ENCODE data around the gene CHRNB1.

Gene CHRNB1

GRCh38 chr17:7437950-7438614 lies 6.8 kb upstream of the CHRNB1 start:
- no peak for DNase-seq (ENCODE audit: low spot score)

DNA sequence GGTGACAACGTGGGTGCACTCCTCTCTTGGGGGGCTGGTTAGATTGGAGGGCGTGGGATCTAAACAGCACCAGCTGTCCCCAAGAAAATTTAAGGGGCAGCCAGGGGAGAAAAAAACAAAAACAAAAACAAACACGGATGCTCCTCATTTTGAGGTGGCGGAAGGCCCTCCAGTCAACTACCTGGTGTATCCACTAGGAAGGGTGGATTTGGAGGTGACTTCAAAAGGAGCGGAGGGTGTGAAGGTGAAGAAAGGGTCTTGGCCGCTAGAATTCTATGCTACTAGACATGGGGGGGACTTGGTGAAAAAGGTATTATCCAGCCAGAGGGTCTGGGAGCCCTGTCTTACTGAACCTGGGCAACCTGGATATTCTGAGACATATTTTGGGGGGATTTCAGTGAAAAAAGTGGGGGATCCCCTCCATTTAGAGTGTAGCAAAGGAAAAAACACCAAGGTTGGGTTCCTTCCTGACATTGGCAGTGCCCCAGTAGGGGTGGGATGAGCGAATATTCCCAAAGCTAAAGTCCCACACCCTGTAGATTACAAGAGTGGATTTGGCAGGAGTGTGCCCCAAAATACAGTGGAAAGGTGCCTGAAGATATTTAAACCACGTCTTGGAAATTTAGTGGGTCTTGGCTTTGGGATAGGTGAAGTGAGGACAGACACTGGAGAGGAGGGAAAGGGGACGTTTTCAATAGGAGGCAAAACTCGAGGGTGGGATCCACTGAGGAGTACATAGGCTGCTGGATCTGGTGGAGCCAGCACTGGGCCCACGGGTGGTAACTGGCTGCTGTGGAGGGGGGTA lies 6.0 kb upstream of the CHRNB1 start:
- no peak for DNase-seq (ENCODE audit: low spot score)

- DNase-seq (ENCODE audit: low spot score) = no peak
Measured at GRCh38 chr17:7439462-7440112, 5.3 kb upstream of the CHRNB1 start, which contains the start of gene FGF11. FGF11 (plus strand) TSS chr17:7439512; CDS start chr17:7439621, 109 bp downstream.

DNA sequence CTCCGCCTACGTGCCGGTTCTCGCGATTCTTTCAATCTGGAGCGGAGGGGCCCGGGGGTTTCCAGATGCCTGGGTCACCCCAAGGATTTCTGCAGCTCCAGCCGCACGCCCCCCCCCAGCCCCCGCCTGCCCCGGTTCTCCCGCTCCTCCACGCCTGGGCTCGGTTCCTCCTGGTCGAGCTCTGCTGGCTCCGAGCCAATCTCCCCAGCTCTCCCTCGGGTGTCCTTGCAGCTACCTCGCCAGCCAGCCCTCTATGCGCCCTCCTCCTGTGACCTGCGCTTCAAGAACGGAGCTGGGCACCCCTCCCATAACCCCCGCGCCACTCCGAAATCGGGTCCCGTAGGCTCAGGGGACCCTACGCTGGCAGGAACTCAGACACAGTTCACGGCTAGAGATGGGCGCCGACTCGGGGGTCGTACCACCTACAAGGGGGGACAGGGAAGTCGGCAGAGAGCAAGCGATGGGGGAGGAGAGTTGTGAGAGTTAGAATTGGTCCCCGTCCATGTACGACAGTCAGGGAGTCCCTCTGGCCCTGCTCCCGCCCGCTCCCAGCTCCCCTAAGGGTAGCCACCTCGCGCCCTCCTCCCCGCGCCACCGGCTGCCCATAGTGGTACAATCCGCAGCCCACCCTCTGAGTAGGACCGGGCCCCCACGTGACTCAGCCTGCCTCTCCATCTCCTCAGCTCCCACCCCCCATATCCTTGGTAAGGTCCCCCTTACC lies 4.6 kb upstream of the CHRNB1 start:
- no peak for DNase-seq (ENCODE audit: low spot score)

- DNase-seq (ENCODE audit: low spot score) = no peak
Measured at GRCh38 chr17:7440834-7441195, 4.0 kb upstream of the CHRNB1 start.

- DNase-seq (ENCODE audit: low spot score) = no peak
Measured at GRCh38 chr17:7441266-7441665, 3.6 kb upstream of the CHRNB1 start.

- no peak for DNase-seq (ENCODE audit: low spot score)
Measured at GRCh38 chr17:7442142-7442541, 2.7 kb upstream of the CHRNB1 start.

- no peak for DNase-seq (ENCODE audit: low spot score)
Measured at GRCh38 chr17:7443499-7444485, 1.1 kb upstream of the CHRNB1 start.

DNA sequence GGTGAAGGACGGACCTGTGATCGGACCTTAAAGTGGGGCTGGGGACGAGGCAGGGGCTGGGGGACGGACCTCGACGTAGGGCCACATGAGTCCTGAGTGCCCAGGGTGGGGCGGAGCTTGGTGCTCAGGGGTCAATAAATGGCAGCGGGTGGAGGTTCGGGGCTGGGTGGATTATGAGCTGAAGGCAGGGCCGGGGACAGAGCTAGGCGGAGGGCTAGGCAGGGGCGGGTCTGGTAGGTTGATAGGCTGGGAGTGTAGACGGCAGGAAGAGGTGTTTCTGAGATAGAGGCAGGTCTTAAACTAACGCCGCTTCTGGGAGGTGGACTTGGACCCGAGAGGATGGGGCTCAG lies 733 bp downstream of the CHRNB1 start:
- DNase-seq (ENCODE audit: low spot score) = no peak

- no peak for DNase-seq (ENCODE audit: low spot score)
Measured at GRCh38 chr17:7448461-7448860, 3.6 kb downstream of the CHRNB1 start.

GRCh38 chr17:7459961-7460545 lies 15.2 kb downstream of the CHRNB1 start:
- no peak for DNase-seq (ENCODE audit: low spot score)

GRCh38 chr17:7460850-7461660 lies 16.2 kb downstream of the CHRNB1 start:
- DNase-seq (ENCODE audit: low spot score) = no peak

DNA sequence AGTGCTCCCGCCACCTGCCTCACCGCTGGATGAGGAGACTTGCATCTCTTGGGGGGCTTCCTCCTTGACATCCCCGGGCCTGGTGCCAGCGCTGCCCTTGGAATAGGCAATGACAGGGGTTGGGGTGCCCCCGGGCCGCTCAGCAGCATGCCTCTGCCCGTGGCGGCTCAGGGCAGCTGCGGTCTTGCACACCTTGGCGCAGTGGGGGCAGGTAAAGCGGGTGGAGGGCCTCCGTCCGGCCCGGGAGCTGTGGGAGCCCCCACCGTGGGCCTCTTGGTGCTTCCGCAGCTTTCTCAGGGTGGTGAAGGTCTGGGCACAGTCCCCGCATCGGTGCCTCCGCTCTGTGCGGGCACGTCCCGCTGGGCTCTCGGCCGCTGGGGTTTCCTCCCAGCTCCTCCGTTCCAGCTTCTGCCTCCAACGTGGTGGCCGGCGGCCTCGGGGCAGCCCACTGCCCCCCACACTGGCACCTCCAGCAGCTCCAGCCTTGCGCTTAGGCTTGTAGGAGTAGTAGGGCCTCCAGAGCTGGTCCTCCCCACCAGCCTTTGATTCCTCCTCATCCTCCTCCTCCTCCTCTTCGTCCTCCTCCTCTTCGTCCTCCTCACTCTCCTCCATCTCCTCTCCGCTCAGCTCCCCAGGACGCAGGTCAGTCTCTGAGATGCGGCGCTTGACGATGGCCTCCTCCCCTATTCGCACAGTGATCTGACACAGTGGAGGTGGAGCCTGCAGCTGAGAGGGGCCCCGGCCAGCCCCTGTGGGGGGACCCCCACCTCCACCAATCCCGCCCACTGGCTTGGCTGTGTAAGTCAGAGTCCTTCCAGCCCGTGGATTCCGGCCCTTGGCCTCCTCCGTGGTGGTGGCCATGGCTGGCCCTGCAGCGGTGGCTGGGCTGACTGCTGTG lies 17.9 kb downstream of the CHRNB1 start:
- no peak for DNase-seq (ENCODE audit: low spot score)

DNA sequence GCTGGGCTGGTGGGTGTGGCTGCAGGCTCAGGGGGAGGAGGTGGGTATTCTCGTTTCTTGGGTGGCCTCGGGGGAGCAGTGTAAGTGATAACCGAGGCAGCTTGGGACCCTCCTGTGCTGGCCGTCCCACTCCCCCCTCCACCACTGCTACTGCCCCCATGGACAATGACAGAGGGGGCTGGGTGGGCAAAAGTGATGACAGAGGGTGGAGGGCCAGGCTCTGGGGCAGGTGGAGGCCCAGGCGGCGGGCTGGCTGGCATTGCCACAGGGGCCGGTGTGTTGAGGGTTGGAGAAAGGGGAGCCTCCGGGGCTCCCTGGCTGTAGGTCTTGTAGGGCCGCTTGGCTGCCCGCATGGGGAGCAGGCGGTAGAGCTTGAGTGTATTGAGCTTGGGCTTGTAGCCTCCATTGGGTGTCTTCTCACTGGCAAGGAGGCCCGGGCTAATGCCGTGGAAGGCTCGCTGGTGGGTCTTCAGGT lies 18.5 kb downstream of the CHRNB1 start:
- no peak for DNase-seq (ENCODE audit: low spot score)

DNA sequence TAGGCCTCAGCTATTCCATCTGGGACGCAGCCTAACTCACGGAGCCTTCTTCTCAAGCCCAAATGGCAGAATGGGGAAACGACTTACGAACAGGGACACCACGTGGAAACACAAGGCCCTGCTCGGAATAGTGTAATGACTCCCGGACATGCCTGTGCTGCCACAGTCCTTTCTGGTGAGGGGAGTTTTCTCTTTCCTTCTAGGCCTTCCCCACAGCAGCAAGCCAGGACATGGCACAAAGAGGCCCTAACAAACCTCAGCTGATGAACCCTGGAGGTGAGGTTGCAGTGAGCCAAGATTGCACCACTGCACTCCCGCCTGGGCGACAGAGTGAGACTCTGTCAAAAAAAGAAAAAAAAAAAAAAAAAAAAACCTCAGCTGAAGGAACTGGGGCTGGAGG lies 19.2 kb downstream of the CHRNB1 start:
- DNase-seq (ENCODE audit: low spot score) = no peak

DNA sequence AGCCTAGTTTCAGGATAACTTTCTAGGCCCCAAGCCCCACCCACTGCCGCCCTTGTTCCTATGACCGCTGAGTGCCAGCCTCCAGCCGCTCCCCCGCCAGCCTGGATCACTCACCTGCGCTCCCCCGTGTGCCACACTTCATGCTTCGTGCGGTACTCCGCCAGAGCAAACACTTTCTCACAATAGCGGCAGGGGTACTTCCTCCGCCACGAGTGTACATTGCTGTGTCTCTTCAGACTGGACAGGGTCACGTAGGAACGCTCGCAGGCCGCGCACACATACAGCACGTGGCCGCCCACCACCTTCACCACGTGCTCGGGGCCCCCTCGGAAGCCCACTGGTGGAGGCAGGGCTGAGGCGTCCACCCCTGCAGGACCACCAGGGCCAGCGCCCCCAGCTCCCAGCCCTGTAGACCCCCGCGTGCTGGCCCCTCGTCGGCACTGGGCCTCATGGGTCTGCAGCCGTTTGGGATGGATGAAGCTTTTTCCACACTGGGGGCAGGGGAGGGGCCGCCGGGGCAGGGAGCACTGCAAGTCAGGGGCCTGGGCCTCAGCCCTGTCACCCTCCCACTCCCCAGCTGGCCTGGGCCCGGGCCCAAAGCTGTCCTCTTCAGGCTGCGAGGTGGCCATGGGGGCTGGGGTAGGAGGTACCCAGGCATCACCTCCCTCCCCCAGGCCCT lies 20.9 kb downstream of the CHRNB1 start:
- DNase-seq (ENCODE audit: low spot score) = no peak

DNA sequence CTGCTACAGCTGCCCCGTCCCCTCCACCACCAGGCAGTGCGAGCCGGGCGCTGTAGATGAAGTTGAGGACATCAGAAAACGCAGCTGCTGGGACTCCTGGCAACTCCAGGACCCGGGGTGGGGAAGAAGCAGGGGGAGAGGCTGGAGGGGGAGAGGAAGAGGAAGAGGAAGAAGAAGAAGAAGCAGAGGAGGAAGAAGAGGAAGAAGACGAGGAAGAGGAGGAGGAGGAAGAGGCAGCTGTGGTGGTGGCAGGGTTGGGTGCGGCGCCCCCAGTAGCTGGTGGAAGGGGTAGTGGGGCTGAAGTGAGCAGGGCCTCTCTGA lies 21.4 kb downstream of the CHRNB1 start:
- no peak for DNase-seq (ENCODE audit: low spot score)

DNA sequence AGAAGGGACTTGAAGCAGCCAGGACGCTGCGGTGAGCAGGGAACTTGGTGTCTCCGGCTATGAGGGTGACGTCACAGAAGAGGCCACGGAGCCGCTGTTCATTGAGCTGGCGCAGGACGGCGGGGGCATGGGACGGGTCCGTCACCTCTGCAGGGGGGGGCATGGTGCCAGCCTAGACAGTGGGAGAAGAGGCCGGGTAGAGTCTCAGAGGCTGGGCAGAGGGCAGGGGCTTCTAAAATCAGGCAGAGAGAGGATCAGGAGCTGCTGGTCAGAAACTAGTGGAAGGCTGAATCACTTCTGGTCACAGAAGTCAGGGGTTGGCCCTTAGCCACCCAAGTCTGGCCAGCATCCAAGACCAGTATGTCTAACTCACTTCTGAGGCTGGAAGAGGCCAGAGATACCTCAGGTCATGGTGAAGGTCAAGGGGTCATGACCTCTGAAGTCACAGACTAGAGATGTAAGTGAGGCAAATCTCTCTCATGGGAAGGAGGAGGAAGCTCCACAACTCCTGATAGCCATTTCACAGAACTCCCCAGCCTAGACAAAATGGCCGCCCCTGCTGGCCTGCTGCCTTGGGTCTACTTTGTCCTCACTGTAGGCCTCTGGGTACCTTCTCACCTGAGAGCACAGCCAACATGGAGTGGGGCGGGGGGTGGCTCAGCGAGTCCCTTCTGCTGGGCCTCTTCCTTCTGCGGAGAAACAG lies 21.9 kb downstream of the CHRNB1 start:
- no peak for DNase-seq (ENCODE audit: low spot score)
